HepG2 (cell line): ENCODE results near the gene FLVCR1. TPM values are rescaled to one million over a fixed set of nuclear protein-coding genes. Genes with fewer than 3 reads are reported as not detected.

Source experiments
- ATAC-seq: fragments of 200-7000 bp; cut with Tn5 transposase; 3 replicates; pipeline ENCODE4 v1.9.1; 2020; ENCODE audit warnings: mild to moderate bottlenecking, moderate library complexity
- BruUV-seq: library from RNA; stranded (reverse); fragments of 400-500 nt; replicated peaks from 2 replicates; lab custom pipeline; 2021; lab: Mats Ljungman, UMichigan
- CTCF ChIA-PET: fragments of 300-600 bp; formaldehyde crosslinking; extraction: SDS; loops from one replicate; lab custom pipeline; 2021; ENCODE audit warnings: low total read pairs, inconsistent platforms, low intra/inter-chr PET ratio; lab: Yijun Ruan, JAX
- POLR2A ChIA-PET: fragments of 350-600 bp; sonication (Branson Sonifier 250); formaldehyde crosslinking; loops from one replicate; lab custom pipeline; 2020; ENCODE audit warnings: antibody characterized with exemption, inconsistent platforms; lab: Yijun Ruan, JAX
- DNase-seq: peaks from one replicate; pipeline ENCODE4 v3.0.0-alpha.2; 2015; ENCODE audit warnings: low spot score
- FAIRE-seq: peaks from 3 replicates; lab custom pipeline; 2011; peaks lifted over from hg19 to GRCh38; lab: Jason Lieb, UNC
- H2AFZ ChIP-seq: one replicate; pipeline ENCODE4 v1.6.1; 2011; ENCODE audit warnings: low read length, inconsistent platforms
- H3K27ac ChIP-seq: fragments of 300-600 bp; 3 replicates; pipeline ENCODE4 v1.8.0; 2011; ENCODE audit warnings: mixed run types, mild to moderate bottlenecking, mixed read lengths, low read length, inconsistent platforms; ENCODE audit not compliant: insufficient read depth; ENCODE audit errors: extremely low read length
- H3K27me3 ChIP-seq, 2 experiments: fragments of 200-600 bp in 1 of 2; 2 replicates in 1 of 2; 3 replicates in 1 of 2; pipeline versions ENCODE4 v1.6.0 to v1.8.0; 2011; ENCODE audit warnings: low read length in 2 of 2, mild to moderate bottlenecking in 2 of 2, moderate library complexity in 2 of 2, inconsistent platforms in 1 of 2; ENCODE audit not compliant: insufficient read depth in 2 of 2, control insufficient read depth in 1 of 2
- H3K36me3 ChIP-seq, 2 experiments: fragments of 200-600 bp in 1 of 2; replicated peaks in 1 of 2; 2 replicates in 1 of 2; 3 replicates in 1 of 2; pipeline versions ENCODE4 v1.5.1 to v1.8.0; 2011; ENCODE audit warnings: low read length in 2 of 2, inconsistent platforms in 1 of 2; ENCODE audit not compliant: insufficient read depth in 2 of 2, control insufficient read depth in 1 of 2
- H3K4me1 ChIP-seq: 2 replicates; pipeline ENCODE4 v1.5.1; 2012; ENCODE audit warnings: low read length, inconsistent platforms; ENCODE audit not compliant: insufficient read depth
- H3K4me2 ChIP-seq: 2 replicates; pipeline ENCODE4 v1.6.0; 2011; ENCODE audit warnings: low read depth, low read length, inconsistent platforms
- H3K4me3 ChIP-seq, 3 experiments: fragments of 200-600 bp in 1 of 3; sonication (generic), shearing (Covaris generic) in 1 of 3; replicated peaks in 1 of 3; 2 replicates each; pipeline ENCODE4 v1.5.1; 2011 to 2016; ENCODE audit warnings: low read length in 3 of 3, inconsistent platforms in 2 of 3, low read depth in 2 of 3, mild to moderate bottlenecking in 2 of 3, control low read depth in 1 of 3, mixed read lengths in 1 of 3; ENCODE audit not compliant: insufficient read depth in 1 of 3
- H3K79me2 ChIP-seq: one replicate; pipeline ENCODE4 v1.6.1; 2011; ENCODE audit warnings: low read length, inconsistent platforms; ENCODE audit not compliant: insufficient read depth
- H3K9ac ChIP-seq: 2 replicates; pipeline ENCODE4 v1.6.0; 2011; ENCODE audit warnings: mild to moderate bottlenecking, low read depth, low read length, inconsistent platforms; ENCODE audit not compliant: insufficient read depth
- H3K9me3 ChIP-seq: 2 replicates; pipeline ENCODE4 v1.5.1; 2012; ENCODE audit warnings: mild to moderate bottlenecking, low read length
- H4K20me1 ChIP-seq: 2 replicates; pipeline ENCODE4 v1.6.0; 2011; ENCODE audit warnings: inconsistent platforms, mild to moderate bottlenecking, low read length, moderate library complexity; ENCODE audit not compliant: insufficient read depth
- CREM ChIP-seq, 2 experiments: sonication (generic) in 1 of 2; formaldehyde crosslinking in 1 of 2; IDR thresholded peaks; 2 replicates each; pipeline versions ENCODE4 v1.4.0 to v1.6.1; 2016 to 2020; ENCODE audit warnings: antibody characterized with exemption in 1 of 2, mild to moderate bottlenecking in 1 of 2, missing genetic modification reagents in 1 of 2
- DMTF1 ChIP-seq: sonication (generic); formaldehyde crosslinking; IDR thresholded peaks from 2 replicates; pipeline ENCODE4 v1.4.0; 2020; ENCODE audit warnings: mild to moderate bottlenecking, missing genetic modification reagents
- EP300 ChIP-seq, 3 experiments: sonication (generic) in 1 of 3; formaldehyde crosslinking in 1 of 3; IDR thresholded peaks; 2 replicates each; pipeline versions ENCODE4 v1.5.1 to v1.6.1; 2011 to 2020; ENCODE audit warnings: low read depth in 2 of 3, low read length in 2 of 3, borderline replicate concordance in 1 of 3, improper control_type of control experiment in 1 of 3, mild to moderate bottlenecking in 1 of 3, missing genetic modification reagents in 1 of 3, moderate library complexity in 1 of 3
- ERF ChIP-seq: IDR thresholded peaks from 2 replicates; pipeline ENCODE4 v1.6.1; 2018; ENCODE audit warnings: missing biosample characterization, missing genetic modification reagents
- MTA1 ChIP-seq: sonication (generic); formaldehyde crosslinking; IDR thresholded peaks from 2 replicates; pipeline ENCODE4 v1.4.0; 2020; ENCODE audit warnings: missing genetic modification reagents, mild to moderate bottlenecking, borderline replicate concordance
- NCOA5 ChIP-seq: sonication (generic); formaldehyde crosslinking; IDR thresholded peaks from 2 replicates; pipeline ENCODE4 v1.4.0; 2020; ENCODE audit warnings: missing genetic modification reagents
- RFX5 ChIP-seq: IDR thresholded peaks from 2 replicates; pipeline ENCODE4 v1.6.1; 2011; ENCODE audit warnings: low read depth, low read length, improper control_type of control experiment
- RNF2 ChIP-seq: fragments of 450-650 bp; conservative IDR thresholded peaks from 2 replicates; pipeline ENCODE4 v1.6.1; 2016; ENCODE audit warnings: low read depth
- SALL1 ChIP-seq: sonication (generic); formaldehyde crosslinking; IDR thresholded peaks from 2 replicates; pipeline ENCODE4 v1.8.0; 2022; ENCODE audit warnings: mild to moderate bottlenecking, missing genetic modification reagents
- ZFAT ChIP-seq: sonication (generic); formaldehyde crosslinking; conservative IDR thresholded peaks from 2 replicates; pipeline ENCODE4 v1.8.1; 2023; ENCODE audit warnings: missing genetic modification reagents, inconsistent platforms
- ZNF572 ChIP-seq: sonication (generic); formaldehyde crosslinking; IDR thresholded peaks from 2 replicates; pipeline ENCODE4 v1.5.1; 2020; ENCODE audit warnings: mild to moderate bottlenecking, missing genetic modification reagents
- ZSCAN22 ChIP-seq: sonication (generic); formaldehyde crosslinking; IDR thresholded peaks from 2 replicates; pipeline ENCODE4 v1.4.0; 2020; ENCODE audit warnings: mild to moderate bottlenecking, missing genetic modification reagents
- ZSCAN30 ChIP-seq: sonication (generic); formaldehyde crosslinking; IDR thresholded peaks from 2 replicates; pipeline ENCODE4 v1.5.0; 2020; ENCODE audit warnings: mild to moderate bottlenecking, missing genetic modification reagents
- WGBS: methylation state at CpG from one replicate; pipeline ENCODE4 v1.1.6; 2017; ENCODE audit warnings: low lambda C conversion rate; 5-methylcytosine and 5-hydroxymethylcytosine counted together
- in situ Hi-C: cut with HindIII; loops from 2 replicates; pipeline ENCODE4 v1.10.0; 2017; ENCODE audit warnings: low pct_unique_long_range_greater_than_20kb; ENCODE audit not compliant: extremely low pct_ligation_motif_present
- intact Hi-C: fragments of 100-400 bp; cut with micrococcal nuclease; formaldehyde crosslinking; loops from one replicate; pipeline ENCODE4 v1.10.0; 2022; ENCODE audit not compliant: unreplicated experiment
- polyA plus RNA-seq, 8 experiments: library from polyadenylated mRNA; depleted of rRNA in 3 of 8; stranded (reverse) in 7 of 8; unstranded in 1 of 8; fragments of >200 nt; fragmentation: Illumina TruSeq in 4 of 8; extraction: Trizol in 4 of 8; gene quantifications; 2 replicates each; pipeline versions ENCODE4 v1.2.1 to v1.2.3, GENCODE V29; 2011 to 2016; ENCODE audit warnings: low read depth in 4 of 8, missing spikeins in 1 of 8, mixed read lengths in 1 of 8; ENCODE audit not compliant: insufficient read depth in 1 of 8
- total RNA-seq, 5 experiments: library from RNA; depleted of rRNA; stranded (reverse); fragments of >200 nt; fragmentation: Illumina TruSeq; extraction: Trizol; gene quantifications; 2 replicates each; pipeline ENCODE4 v1.2.3, GENCODE V29; 2016; ENCODE audit warnings: low read depth in 1 of 5
- TF ChIP-seq, protein P1 (sequence below): sonication (generic); formaldehyde crosslinking; IDR thresholded peaks from 2 replicates; pipeline ENCODE4 v1.5.1; 2020; ENCODE audit warnings: mild to moderate bottlenecking, missing genetic modification reagents, moderate library complexity
- TF ChIP-seq, protein P2 (sequence below): sonication (generic); formaldehyde crosslinking; IDR thresholded peaks from 2 replicates; pipeline ENCODE4 v1.4.0; 2020; ENCODE audit warnings: missing genetic modification reagents, mild to moderate bottlenecking, borderline replicate concordance

The FLVCR1 gene
- total and polyA plus RNA-seq, 2 of the 13 experiments (the other 11 are each of a cell fraction or from before 2014, with no cell fraction given): 14.8 to 39.8 TPM

DNA sequence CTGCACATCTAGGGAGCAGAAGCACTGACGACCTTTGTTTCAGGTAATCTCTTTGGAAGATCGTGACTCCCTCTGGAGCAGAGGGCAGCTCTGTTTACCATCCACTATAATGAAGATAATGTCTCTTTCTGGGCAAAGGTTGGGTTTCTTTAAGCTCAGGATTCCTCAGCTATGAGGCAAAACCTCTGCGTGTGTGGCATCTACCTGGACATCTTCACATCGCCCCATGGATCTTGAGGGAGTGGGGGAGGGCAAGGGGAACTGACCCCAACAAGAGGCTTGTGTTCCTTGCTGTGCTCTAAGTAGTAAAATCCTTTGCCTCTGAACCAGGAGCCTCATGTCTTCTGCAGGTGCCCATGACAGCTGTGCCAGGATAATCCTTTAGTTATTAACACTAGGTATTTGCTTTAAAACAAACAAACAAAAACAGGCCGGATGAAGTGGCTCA, 30.2 kb upstream of the FLVCR1 start (continued):
- TF ChIP-seq DMTF1 (CRISPR knock-in tag) (no peak), ZFAT (no peak), CREM (IDR thresholded peaks at IDR 0.05) (peak; percentile 65; the same call in 1 of the 2 replicates), CREM (CRISPR knock-in tag; IDR thresholded peaks at IDR 0.05) (no peak), MTA1 (CRISPR knock-in tag) (0 out of 2 replicates have a peak, but pooled peaks have one; percentile 56), RFX5 (no peak), ERF (CRISPR knock-in tag) (peak; percentile 25; the same call in 1 of the 2 replicates)

- H2AFZ ChIP-seq: no peak overlapping the region
- peak overlapping the region; percentile 32 to 64 (median 36); a peak in 5 of 6 replicates for H3K4me3 ChIP-seq
- H3K9ac ChIP-seq: peak overlapping the region; percentile 75
- peak overlapping the region; percentile 98 for H3K4me2 ChIP-seq
- H3K27me3 ChIP-seq: no peaks in the 10 kb centered on the region
- no peaks in the 10 kb centered on the region for H3K79me2 ChIP-seq
- ChIA-PET POLR2A (interaction anchor here (0.6 to 4.0 kb wide), 8 partner anchors 8 to 67 kb away, joined by 3 to 49 read pairs (median 4); partner anchors contain the start of genes FLVCR1, NSL1, SPATA45 and TATDN3), CTCF (no interaction called here)
- BruUV-seq: no TSS peak
- DNase-seq (peak; percentile 61), FAIRE-seq (peak; percentile 56), ATAC-seq (peak; percentile 75)
- 2% methylated on average over 2 of the region's 2 CpGs for WGBS
- in situ Hi-C loops (no loop called here), intact Hi-C loops (no loop called here)
- peak overlapping the region; percentile 98 for H3K27ac ChIP-seq
- peaks cover 48% of the 10 kb centered on the region for H3K4me1 ChIP-seq
- no peaks in the 10 kb centered on the region for H4K20me1 ChIP-seq
- H3K36me3 ChIP-seq: no peaks in the 10 kb centered on the region
- H3K9me3 ChIP-seq: peaks cover 16% of the 10 kb centered on the region
- TF ChIP-seq ZNF572 (CRISPR knock-in tag): no peak
- TF ChIP-seq, protein P1, sequence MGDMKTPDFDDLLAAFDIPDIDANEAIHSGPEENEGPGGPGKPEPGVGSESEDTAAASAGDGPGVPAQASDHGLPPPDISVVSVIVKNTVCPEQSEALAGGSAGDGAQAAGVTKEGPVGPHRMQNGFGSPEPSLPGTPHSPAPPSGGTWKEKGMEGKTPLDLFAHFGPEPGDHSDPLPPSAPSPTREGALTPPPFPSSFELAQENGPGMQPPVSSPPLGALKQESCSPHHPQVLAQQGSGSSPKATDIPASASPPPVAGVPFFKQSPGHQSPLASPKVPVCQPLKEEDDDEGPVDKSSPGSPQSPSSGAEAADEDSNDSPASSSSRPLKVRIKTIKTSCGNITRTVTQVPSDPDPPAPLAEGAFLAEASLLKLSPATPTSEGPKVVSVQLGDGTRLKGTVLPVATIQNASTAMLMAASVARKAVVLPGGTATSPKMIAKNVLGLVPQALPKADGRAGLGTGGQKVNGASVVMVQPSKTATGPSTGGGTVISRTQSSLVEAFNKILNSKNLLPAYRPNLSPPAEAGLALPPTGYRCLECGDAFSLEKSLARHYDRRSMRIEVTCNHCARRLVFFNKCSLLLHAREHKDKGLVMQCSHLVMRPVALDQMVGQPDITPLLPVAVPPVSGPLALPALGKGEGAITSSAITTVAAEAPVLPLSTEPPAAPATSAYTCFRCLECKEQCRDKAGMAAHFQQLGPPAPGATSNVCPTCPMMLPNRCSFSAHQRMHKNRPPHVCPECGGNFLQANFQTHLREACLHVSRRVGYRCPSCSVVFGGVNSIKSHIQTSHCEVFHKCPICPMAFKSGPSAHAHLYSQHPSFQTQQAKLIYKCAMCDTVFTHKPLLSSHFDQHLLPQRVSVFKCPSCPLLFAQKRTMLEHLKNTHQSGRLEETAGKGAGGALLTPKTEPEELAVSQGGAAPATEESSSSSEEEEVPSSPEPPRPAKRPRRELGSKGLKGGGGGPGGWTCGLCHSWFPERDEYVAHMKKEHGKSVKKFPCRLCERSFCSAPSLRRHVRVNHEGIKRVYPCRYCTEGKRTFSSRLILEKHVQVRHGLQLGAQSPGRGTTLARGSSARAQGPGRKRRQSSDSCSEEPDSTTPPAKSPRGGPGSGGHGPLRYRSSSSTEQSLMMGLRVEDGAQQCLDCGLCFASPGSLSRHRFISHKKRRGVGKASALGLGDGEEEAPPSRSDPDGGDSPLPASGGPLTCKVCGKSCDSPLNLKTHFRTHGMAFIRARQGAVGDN (CRISPR knock-in tag): peak; percentile 21; the same call in 1 of the 2 replicates
- TF ChIP-seq EP300 (IDR thresholded peaks at IDR 0.05; ENCODE audit: low read depth in 2 of 2, low read length in 2 of 2): peak in 1 of 2 experiments; percentile 29; a peak in 1 of 4 replicates
- no peak for TF ChIP-seq EP300 (CRISPR knock-in tag; IDR thresholded peaks at IDR 0.05; ENCODE audit: borderline replicate concordance)
- no peak for TF ChIP-seq NCOA5 (CRISPR knock-in tag)
- TF ChIP-seq ZSCAN30 (CRISPR knock-in tag): no peak
- no peak for TF ChIP-seq ZSCAN22 (CRISPR knock-in tag)
- TF ChIP-seq, protein P2, sequence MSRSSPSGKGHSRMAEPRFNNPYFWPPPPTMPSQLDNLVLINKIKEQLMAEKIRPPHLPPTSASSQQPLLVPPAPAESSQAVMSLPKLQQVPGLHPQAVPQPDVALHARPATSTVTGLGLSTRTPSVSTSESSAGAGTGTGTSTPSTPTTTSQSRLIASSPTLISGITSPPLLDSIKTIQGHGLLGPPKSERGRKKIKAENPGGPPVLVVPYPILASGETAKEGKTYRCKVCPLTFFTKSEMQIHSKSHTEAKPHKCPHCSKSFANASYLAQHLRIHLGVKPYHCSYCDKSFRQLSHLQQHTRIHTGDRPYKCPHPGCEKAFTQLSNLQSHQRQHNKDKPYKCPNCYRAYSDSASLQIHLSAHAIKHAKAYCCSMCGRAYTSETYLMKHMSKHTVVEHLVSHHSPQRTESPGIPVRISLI (CRISPR knock-in tag): peak; percentile 85
- TF ChIP-seq SALL1 (CRISPR knock-in tag): peak; percentile 8; the same call in 1 of the 2 replicates
- no peak for TF ChIP-seq RNF2
Observed at GRCh38 chr1:212828395-212828794, 29.7 kb upstream of the FLVCR1 start.
